Heart left ventricle (tissue), 16 donors: ENCODE data around the gene GHR. TPM values are rescaled to one million over a fixed set of nuclear protein-coding genes. Genes with fewer than 3 reads are reported as not detected.

Source experiments
- ATAC-seq, 4 donors: fragments of 200-7000 bp; cut with Tn5 transposase; one replicate each; pipeline ENCODE4 v1.9.1; 2020 to 2022; ENCODE audit warnings: moderate library complexity in 4 of 4, mild to moderate bottlenecking in 3 of 4, moderate number of reproducible peaks in 1 of 4
- DNase-seq, 5 donors: peaks; one replicate each; pipeline ENCODE4 v3.0.0-alpha.2; 2020
- H3K27ac ChIP-seq, 12 donors: fragments of 200-600 bp; sonication (generic) in 4 of 12; one replicate each; pipeline versions ENCODE4 v1.5.0 to v1.8.0; 2016 to 2022; ENCODE audit warnings: mild to moderate bottlenecking in 2 of 12
- H3K27me3 ChIP-seq, 9 donors: fragments of 200-600 bp; sonication (generic) in 2 of 9; one replicate each; pipeline versions ENCODE4 v1.5.1 to v1.8.0; 2016 to 2022; ENCODE audit warnings: mild to moderate bottlenecking in 3 of 9
- H3K36me3 ChIP-seq, 9 donors: fragments of 200-600 bp; sonication (generic) in 2 of 9; one replicate each; pipeline versions ENCODE4 v1.5.0 to v1.8.0; 2018 to 2022; ENCODE audit warnings: mild to moderate bottlenecking in 2 of 9
- H3K4me1 ChIP-seq, 12 donors: fragments of 200-600 bp; sonication (generic) in 4 of 12; one replicate each; pipeline versions ENCODE4 v1.5.0 to v1.8.0; 2016 to 2022; ENCODE audit warnings: mild to moderate bottlenecking in 3 of 12
- H3K4me3 ChIP-seq, 12 donors: fragments of 200-600 bp; sonication (generic) in 4 of 12; one replicate each; pipeline versions ENCODE4 v1.5.0 to v1.8.0; 2017 to 2022; ENCODE audit warnings: mild to moderate bottlenecking in 9 of 12, moderate library complexity in 4 of 12
- H3K9me3 ChIP-seq, 12 donors: fragments of 200-600 bp; sonication (generic) in 4 of 12; one replicate each; pipeline versions ENCODE4 v1.5.0 to v1.8.0; 2016 to 2022; ENCODE audit warnings: mild to moderate bottlenecking in 1 of 12
- CTCF ChIP-seq, 12 donors: fragments of 200-600 bp; sonication (generic) in 4 of 12; IDR thresholded peaks; one replicate each; pipeline versions ENCODE4 v1.5.0 to v1.8.0; 2018 to 2022; ENCODE audit warnings: antibody characterized with exemption in 12 of 12, mild to moderate bottlenecking in 5 of 12
- POLR2A ChIP-seq, 2 donors: fragments of 450-650 bp; IDR thresholded peaks; one replicate each; pipeline ENCODE4 v1.6.1; 2017; ENCODE audit warnings: antibody characterized with exemption in 2 of 2, mild to moderate bottlenecking in 2 of 2, moderate library complexity in 2 of 2
- WGBS, 4 donors: extraction: QIAGEN DNeasy Blood & Tissue Kit in 2 of 4; methylation state at CpG; one replicate each; pipeline versions ENCODE4 v1.1.5 to v1.1.7; 2013 to 2018; 5-methylcytosine and 5-hydroxymethylcytosine counted together
- intact Hi-C, 10 donors: fragments of 100-400 bp; cut with DNase I; formaldehyde crosslinking; loops; one replicate each; pipeline versions ENCODE4 v1.11.1 to v1.14.2; 2022
- polyA plus RNA-seq, 2 donors: library from polyadenylated mRNA; stranded (reverse); fragments of 200-250 nt; gene quantifications; one replicate each; pipeline ENCODE4 v1.2.3, GENCODE V29; 2013
- total RNA-seq, 9 donors: library from RNA; depleted of rRNA in 2 of 9; stranded (reverse); fragments of >200 nt in 2 of 9; fragmentation: NEBNext Ultra II Directional in 3 of 9; extraction: Animal tissue kit (Norgen Biotek cat#: 25700) in 3 of 9; gene quantifications; one replicate each; pipeline versions ENCODE4 v1.1.0 to v1.2.4, GENCODE V29; 2016 to 2023
- donor health status: ischemic (EF 13 %, LVEDD 7.1; RV severe dilation, severe dysfunction).
- donor health status: healthy with polysubstance abuse.
- donor health status: DM: no; HTN: yes; CAD: no.
- donor health status: DM: no; HTN: no; CAD: no.
- donor health status: ischemic (EF 25% LVEDD 6.9; RV normal size, moderate dysfunction).
- donor health status: ischemic (EF 25% LVEDD 5.7; RV mildly dilated, moderate dysfunction).
- donor health status: healthy.
- donor health status: DM: yes; HTN: yes; CAD: no.
- donor health status: ischemic (EF 35%, LVEDD 5.7; RV mildly dilated, moderate dysfunction).
- donor health status: nonischemic (EF 11% LVEDD 7.7; RV severe dilation, severe dysfunction).
- donor health status: DM: yes; HTN: yes; CAD: no.
- donor health status: PGD.
- donor health status: ischemic (EF 29% LVEDD 5.4; RV normal size, mild dysfunction).
- donor health status: nonischemic (EF 23%, LVEDD 6.1; RV moderate dilation, normal function).

GHR gene
- total and polyA plus RNA-seq, 11 donors, result 3.4 to 23.2 (median 11.3) TPM

GRCh38 chr5:42502613-42503470, 79.6 kb downstream of the GHR start:
- Histone ChIP-seq H3K27ac (no peak overlapping the region), H3K4me3 (no peak overlapping the region), H3K4me1 (peaks cover 0 to 61% (median 26%) of the 10 kb centered on the region in 12 donors), H3K9me3 (no peaks in the 10 kb centered on the region), H3K36me3 (no peaks in the 10 kb centered on the region), H3K27me3 (no peaks in the 10 kb centered on the region)
- no peak for DNase-seq
- intact Hi-C loops, result loop anchor here in 1 of 10 donors (5.0 kb wide), 1 partner anchor 81 kb away; the partner anchor contains the start of gene GHR
- 65 to 74% (median 67%) methylated on average over 2 of the region's 2 CpGs for WGBS, 4 donors
- TF ChIP-seq CTCF (IDR thresholded peaks at IDR 0.05), result no peak
- TF ChIP-seq POLR2A (IDR thresholded peaks at IDR 0.05), result no peak
- no peak for ATAC-seq

GRCh38 chr5:42506662-42507061, 83.4 kb downstream of the GHR start:
- H3K27ac ChIP-seq, result no peak overlapping the region
- H3K36me3 ChIP-seq, result no peaks in the 10 kb centered on the region
- no peaks in the 10 kb centered on the region for H3K27me3 ChIP-seq
- WGBS, 4 donors, result 93 to 99% (median 96%) methylated on average over 2 of the region's 2 CpGs
- H3K4me3 ChIP-seq, result no peak overlapping the region
- intact Hi-C loops, result loop anchor here in 1 of 10 donors (5.0 kb wide), 1 partner anchor 84 kb away; the partner anchor contains the start of gene GHR
- peaks cover 0 to 66% (median 30%) of the 10 kb centered on the region in 12 donors for H3K4me1 ChIP-seq
- ATAC-seq (no peak), DNase-seq (no peak)
- TF ChIP-seq CTCF (IDR thresholded peaks at IDR 0.05) (no peak), POLR2A (IDR thresholded peaks at IDR 0.05) (no peak)
- H3K9me3 ChIP-seq, result no peaks in the 10 kb centered on the region

DNA sequence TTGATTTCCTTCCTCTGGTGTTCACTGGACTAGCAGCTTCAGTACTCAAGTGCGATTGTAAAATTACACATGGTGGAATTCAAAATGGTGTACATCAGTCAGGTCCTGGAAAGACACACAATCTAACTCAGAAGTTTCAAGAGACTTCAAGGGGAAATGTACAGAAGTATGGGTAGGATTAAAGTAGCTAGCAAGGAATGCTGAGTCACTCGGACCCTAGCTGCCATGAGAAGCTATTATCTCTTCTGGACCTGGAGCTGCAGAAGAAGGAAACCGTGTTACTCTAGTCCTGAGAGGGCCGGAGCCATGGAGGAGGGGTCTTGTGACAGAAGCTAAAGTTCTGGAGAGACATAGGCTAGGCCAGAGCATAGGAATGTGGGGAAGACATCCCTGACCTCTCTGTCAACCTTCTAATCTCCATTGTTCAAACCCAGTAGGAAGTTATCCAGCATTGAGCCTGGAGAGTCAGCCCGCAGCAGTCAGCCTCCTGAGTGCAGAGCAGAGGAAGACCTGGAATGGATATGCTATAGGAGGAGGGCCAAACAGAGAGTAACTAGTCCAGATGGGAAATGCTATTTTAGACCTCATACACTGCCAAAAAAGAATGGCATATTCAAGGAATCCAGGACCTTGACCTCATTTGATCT, 84.3 kb downstream of the GHR start:
- peak overlapping the region in 2 of 12 donors; percentile 27 to 37 for H3K27ac ChIP-seq
- DNase-seq (peak in 1 of 5 donors; percentile 22), ATAC-seq (peak; percentile 43 to 76 (median 54))
- H3K4me3 ChIP-seq, result no peak overlapping the region
- WGBS, 4 donors, result 43 to 61% (median 50%) methylated on average over 5 of the region's 5 CpGs
- H3K9me3 ChIP-seq, result no peaks in the 10 kb centered on the region
- no peaks in the 10 kb centered on the region for H3K27me3 ChIP-seq
- peaks cover 0 to 60% (median 30%) of the 10 kb centered on the region in 12 donors for H3K4me1 ChIP-seq
- TF ChIP-seq POLR2A (IDR thresholded peaks at IDR 0.05) (no peak), CTCF (IDR thresholded peaks at IDR 0.05) (no peak)
- H3K36me3 ChIP-seq, result no peaks in the 10 kb centered on the region
- intact Hi-C loops, result loop anchor here in 1 of 10 donors (5.0 kb wide), 1 partner anchor 85 kb away; the partner anchor contains the start of gene GHR

DNA sequence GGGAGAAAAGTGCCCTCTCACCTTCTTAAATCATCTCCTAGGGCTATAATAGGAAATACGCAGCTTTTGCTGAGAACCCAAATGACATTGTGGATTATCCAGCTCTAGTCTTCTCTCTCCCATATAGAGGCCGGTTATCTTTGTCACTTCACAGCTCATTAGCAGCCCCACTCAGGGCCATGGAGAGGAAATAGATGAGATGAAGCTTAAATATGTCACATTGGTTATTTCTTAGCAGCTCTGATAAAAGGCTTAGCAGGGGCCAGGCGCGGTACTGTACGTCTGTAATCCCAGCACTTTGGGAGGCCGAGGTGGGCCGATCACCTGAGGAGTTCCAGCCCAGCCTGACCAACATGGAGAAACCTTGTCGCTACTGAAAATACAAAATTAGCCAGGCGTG, 90.0 kb downstream of the GHR start:
- Histone ChIP-seq H3K27me3 (no peaks in the 10 kb centered on the region), H3K36me3 (no peaks in the 10 kb centered on the region), H3K4me1 (peaks cover 0 to 52% (median 9%) of the 10 kb centered on the region in 12 donors), H3K27ac (no peak overlapping the region), H3K4me3 (no peak overlapping the region), H3K9me3 (no peaks in the 10 kb centered on the region)
- no peak for TF ChIP-seq POLR2A (IDR thresholded peaks at IDR 0.05)
- no peak for TF ChIP-seq CTCF (IDR thresholded peaks at IDR 0.05)
- intact Hi-C loops, result loop anchor here in 3 of 10 donors (5.0 to 10.0 kb wide), 4 partner anchors 72 to 142 kb away; partner anchors contain the start of gene GHR (in 1 of the 3)
- ATAC-seq, result no peak
- 95 to 97% (median 95%) methylated on average over 9 of the region's 9 CpGs for WGBS, 4 donors
- no peak for DNase-seq
